ENCODE measurements around the gene KNTC1. TPM values are rescaled to one million over a fixed set of nuclear protein-coding genes. Genes with fewer than 3 reads are reported as not detected.

KNTC1 gene
- total and polyA plus RNA-seq, 3 donors from 2014 or later: 46.1 to 118 (median 79.8) TPM

- no peak for DNase-seq
- TF ChIP-seq POLR2A (IDR thresholded peaks at IDR 0.05) (no peak), CTCF (IDR thresholded peaks at IDR 0.05) (no peak)
- peaks cover 4% of the 10 kb centered on the region for H3K4me1 ChIP-seq
- intact Hi-C loops (cut with DNase I; ENCODE audit: low total_unique reads): no loop called here
- H3K4me3 ChIP-seq: no peak overlapping the region
- no peak overlapping the region for H3K27ac ChIP-seq
- H3K9me3 ChIP-seq: no peaks in the 10 kb centered on the region
- H3K36me3 ChIP-seq (ENCODE audit: low read depth, missing control alignments): no peaks in the 10 kb centered on the region
- H3K27me3 ChIP-seq: no peaks in the 10 kb centered on the region
- WGBS, 2 donors: 78 to 81% methylated on average over 2 of the region's 2 CpGs
Observed at GRCh38 chr12:122672515-122672914, 145.5 kb downstream of the KNTC1 start.

Small RNA genes within 50 kb of the gene (small RNA-seq; reads per million reads assigned to genes)
- gene AC026333.1 (0 reads per million in 2 donors), gene RF00411 (0 reads per million in 2 donors)

Other genes starting within 250 kb of the KNTC1 start
- gene CLIP1, start 104.6 kb upstream of the KNTC1 start, total RNA-seq: 10 to 100 TPM; 51.9 to 66.5 TPM
- 25.1 TPM for gene CLIP1, start 104.6 kb upstream of the KNTC1 start, polyA plus RNA-seq (ENCODE audit: insufficient read depth, low read depth, low replicate concordance)
- 10 to 100 TPM; 25.6 to 38.3 TPM for gene ZCCHC8, start 26.3 kb upstream of the KNTC1 start, total RNA-seq
- 28.8 TPM for gene ZCCHC8, start 26.3 kb upstream of the KNTC1 start, polyA plus RNA-seq (ENCODE audit: insufficient read depth, low read depth, low replicate concordance)
- 100 to 1,000 TPM in 1 of 2 donors, 10 to 100 TPM in 1; 93.1 to 133 TPM for gene RSRC2, start 313 bp upstream of the KNTC1 start, total RNA-seq
- 50.7 TPM for gene RSRC2, start 313 bp upstream of the KNTC1 start, polyA plus RNA-seq (ENCODE audit: insufficient read depth, low read depth, low replicate concordance)
- 1 to 10 TPM in 1 of 2 donors, under 1 TPM in 1; 0.74 to 1.3 TPM for gene HCAR2, start 176.1 kb downstream of the KNTC1 start, total RNA-seq
- 2.7 TPM for gene HCAR2, start 176.1 kb downstream of the KNTC1 start, polyA plus RNA-seq (ENCODE audit: insufficient read depth, low read depth, low replicate concordance)
- under 1 TPM in 1 of 2 donors, not detected in 1; 0.24 TPM for gene HCAR3, start 189.6 kb downstream of the KNTC1 start, total RNA-seq
- gene HCAR3, start 189.6 kb downstream of the KNTC1 start, polyA plus RNA-seq (ENCODE audit: insufficient read depth, low read depth, low replicate concordance): 0.36 TPM
- gene HCAR1, start 203.6 kb downstream of the KNTC1 start, total RNA-seq: under 1 TPM; 0.79 to 0.87 TPM
- 1.0 TPM for gene HCAR1, start 203.6 kb downstream of the KNTC1 start, polyA plus RNA-seq (ENCODE audit: insufficient read depth, low read depth, low replicate concordance)
- gene DENR, start 225.6 kb downstream of the KNTC1 start, total RNA-seq: 10 to 100 TPM; 33.3 to 35.6 TPM
- gene DENR, start 225.6 kb downstream of the KNTC1 start, polyA plus RNA-seq (ENCODE audit: insufficient read depth, low read depth, low replicate concordance): 24.9 TPM
- gene CCDC62, start 247.3 kb downstream of the KNTC1 start, total RNA-seq: 10 to 100 TPM; 49.4 to 83.3 TPM
- 122 TPM for gene CCDC62, start 247.3 kb downstream of the KNTC1 start, polyA plus RNA-seq (ENCODE audit: insufficient read depth, low read depth, low replicate concordance)